Heart left ventricle (tissue), 16 donors: Measurements from ENCODE around the gene RCAN3. TPM values are rescaled to one million over a fixed set of nuclear protein-coding genes. Genes with fewer than 3 reads are reported as not detected.

Experiments
- ATAC-seq, 4 donors: fragments of 200-7000 bp; cut with Tn5 transposase; one replicate each; pipeline ENCODE4 v1.9.1; 2020 to 2022; ENCODE audit warnings: moderate library complexity in 4 of 4, mild to moderate bottlenecking in 3 of 4, moderate number of reproducible peaks in 1 of 4
- DNase-seq, 5 donors: peaks; one replicate each; pipeline ENCODE4 v3.0.0-alpha.2; 2020
- H3K27ac ChIP-seq, 12 donors: fragments of 200-600 bp; sonication (generic) in 4 of 12; one replicate each; pipeline versions ENCODE4 v1.5.0 to v1.8.0; 2016 to 2022; ENCODE audit warnings: mild to moderate bottlenecking in 2 of 12
- H3K27me3 ChIP-seq, 9 donors: fragments of 200-600 bp; sonication (generic) in 2 of 9; one replicate each; pipeline versions ENCODE4 v1.5.1 to v1.8.0; 2016 to 2022; ENCODE audit warnings: mild to moderate bottlenecking in 3 of 9
- H3K36me3 ChIP-seq, 9 donors: fragments of 200-600 bp; sonication (generic) in 2 of 9; one replicate each; pipeline versions ENCODE4 v1.5.0 to v1.8.0; 2018 to 2022; ENCODE audit warnings: mild to moderate bottlenecking in 2 of 9
- H3K4me1 ChIP-seq, 12 donors: fragments of 200-600 bp; sonication (generic) in 4 of 12; one replicate each; pipeline versions ENCODE4 v1.5.0 to v1.8.0; 2016 to 2022; ENCODE audit warnings: mild to moderate bottlenecking in 3 of 12
- H3K4me3 ChIP-seq, 12 donors: fragments of 200-600 bp; sonication (generic) in 4 of 12; one replicate each; pipeline versions ENCODE4 v1.5.0 to v1.8.0; 2017 to 2022; ENCODE audit warnings: mild to moderate bottlenecking in 9 of 12, moderate library complexity in 4 of 12
- H3K9me3 ChIP-seq, 12 donors: fragments of 200-600 bp; sonication (generic) in 4 of 12; one replicate each; pipeline versions ENCODE4 v1.5.0 to v1.8.0; 2016 to 2022; ENCODE audit warnings: mild to moderate bottlenecking in 1 of 12
- CTCF ChIP-seq, 12 donors: fragments of 200-600 bp; sonication (generic) in 4 of 12; IDR thresholded peaks; one replicate each; pipeline versions ENCODE4 v1.5.0 to v1.8.0; 2018 to 2022; ENCODE audit warnings: antibody characterized with exemption in 12 of 12, mild to moderate bottlenecking in 5 of 12
- POLR2A ChIP-seq, 2 donors: fragments of 450-650 bp; IDR thresholded peaks; one replicate each; pipeline ENCODE4 v1.6.1; 2017; ENCODE audit warnings: antibody characterized with exemption in 2 of 2, mild to moderate bottlenecking in 2 of 2, moderate library complexity in 2 of 2
- WGBS, 4 donors: extraction: QIAGEN DNeasy Blood & Tissue Kit in 2 of 4; methylation state at CpG; one replicate each; pipeline versions ENCODE4 v1.1.5 to v1.1.7; 2013 to 2018; 5-methylcytosine and 5-hydroxymethylcytosine counted together
- intact Hi-C, 10 donors: fragments of 100-400 bp; cut with DNase I; formaldehyde crosslinking; loops; one replicate each; pipeline versions ENCODE4 v1.11.1 to v1.14.2; 2022
- polyA plus RNA-seq, 2 donors: library from polyadenylated mRNA; stranded (reverse); fragments of 200-250 nt; gene quantifications; one replicate each; pipeline ENCODE4 v1.2.3, GENCODE V29; 2013
- total RNA-seq, 9 donors: library from RNA; depleted of rRNA in 2 of 9; stranded (reverse); fragments of >200 nt in 2 of 9; fragmentation: NEBNext Ultra II Directional in 3 of 9; extraction: Animal tissue kit (Norgen Biotek cat#: 25700) in 3 of 9; gene quantifications; one replicate each; pipeline versions ENCODE4 v1.1.0 to v1.2.4, GENCODE V29; 2016 to 2023
- donor health status: ischemic (EF 13 %, LVEDD 7.1; RV severe dilation, severe dysfunction).
- donor health status: healthy with polysubstance abuse.
- donor health status: DM: no; HTN: yes; CAD: no.
- donor health status: DM: no; HTN: no; CAD: no.
- donor health status: ischemic (EF 25% LVEDD 6.9; RV normal size, moderate dysfunction).
- donor health status: ischemic (EF 25% LVEDD 5.7; RV mildly dilated, moderate dysfunction).
- donor health status: healthy.
- donor health status: DM: yes; HTN: yes; CAD: no.
- donor health status: ischemic (EF 35%, LVEDD 5.7; RV mildly dilated, moderate dysfunction).
- donor health status: nonischemic (EF 11% LVEDD 7.7; RV severe dilation, severe dysfunction).
- donor health status: DM: yes; HTN: yes; CAD: no.
- donor health status: PGD.
- donor health status: ischemic (EF 29% LVEDD 5.4; RV normal size, mild dysfunction).
- donor health status: nonischemic (EF 23%, LVEDD 6.1; RV moderate dilation, normal function).

The RCAN3 gene
- total and polyA plus RNA-seq, 11 donors = 2.1 to 9.7 (median 5.9) TPM

- no peaks in the 10 kb centered on the region for H3K27me3 ChIP-seq
- H3K9me3 ChIP-seq = no peaks in the 10 kb centered on the region
- H3K27ac ChIP-seq = peak overlapping the region; percentile 76 to 93 (median 87)
- no peaks in the 10 kb centered on the region for H3K36me3 ChIP-seq
- TF ChIP-seq POLR2A (IDR thresholded peaks at IDR 0.05) (no peak), CTCF (IDR thresholded peaks at IDR 0.05) (no peak)
- intact Hi-C loops = loop anchor here in 6 of 10 donors (5.0 to 10.0 kb wide), 2 partner anchors 85 to 87 kb away; partner anchors contain the start of genes NIPAL3 (in 6 of the 6) and STPG1 (in 2 of the 6)
- H3K4me3 ChIP-seq = peak overlapping the region; percentile 66 to 95 (median 84)
- DNase-seq (peak; percentile 49 to 84 (median 64)), ATAC-seq (peak; percentile 48 to 82 (median 73))
- 1 to 2% (median 2%) methylated on average over 35 to 39 of the region's 39 CpGs for WGBS, 4 donors
- H3K4me1 ChIP-seq = peaks cover 0 to 35% (median 9%) of the 10 kb centered on the region in 12 donors
Observed at GRCh38 chr1:24502065-24502708, 449 bp upstream of the RCAN3 start.

DNA sequence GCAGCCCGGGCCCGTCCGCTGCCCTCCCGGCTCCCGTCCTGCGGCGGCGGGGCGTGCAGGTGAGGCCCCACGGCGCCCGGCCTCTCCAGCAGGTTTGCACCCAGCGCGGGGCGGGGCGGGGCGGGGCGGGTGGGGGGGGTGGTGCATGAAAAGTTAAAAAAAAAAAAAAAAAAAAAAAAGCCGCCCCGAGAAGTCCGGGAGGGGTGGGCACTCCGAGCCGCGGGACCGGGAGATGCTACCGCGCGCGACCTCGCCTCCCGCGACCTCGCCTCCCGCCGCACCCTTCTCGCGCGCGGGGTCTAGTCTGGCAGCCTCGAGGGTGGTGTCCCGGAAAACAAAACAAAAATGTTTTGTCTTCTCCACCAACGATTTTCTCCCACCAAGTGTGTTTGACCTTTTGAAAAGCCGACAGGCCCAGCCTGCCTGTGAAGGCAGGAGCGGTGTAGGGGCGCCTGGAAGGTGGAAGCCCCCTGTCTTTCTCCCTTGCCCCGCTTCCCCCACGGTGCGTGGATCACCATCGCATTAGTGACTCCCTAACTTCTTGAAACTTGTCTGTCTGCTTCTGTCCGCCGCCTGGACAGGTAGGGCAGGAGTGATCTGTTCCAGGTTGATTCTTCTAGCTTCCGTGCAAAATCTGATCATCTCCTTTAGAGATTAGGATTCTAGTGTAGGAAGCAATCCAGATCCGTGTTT is 569 bp downstream of the RCAN3 start:
- 5 to 8% (median 6%) methylated on average over 43 to 51 of the region's 53 CpGs for WGBS, 4 donors
- intact Hi-C loops = loop anchor here in 6 of 10 donors (5.0 to 10.0 kb wide), 2 partner anchors 86 to 88 kb away; partner anchors contain the start of genes NIPAL3 (in 6 of the 6) and STPG1 (in 2 of the 6)
- H3K9me3 ChIP-seq = no peaks in the 10 kb centered on the region
- ATAC-seq (no peak), DNase-seq (peak in 3 of 5 donors; percentile 24 to 28 (median 27))
- peak overlapping the region; percentile 30 to 93 (median 86) for H3K27ac ChIP-seq
- H3K4me1 ChIP-seq = peaks cover 0 to 35% (median 9%) of the 10 kb centered on the region in 12 donors
- H3K4me3 ChIP-seq = peak overlapping the region; percentile 66 to 95 (median 84)
- TF ChIP-seq POLR2A (IDR thresholded peaks at IDR 0.05) (no peak), CTCF (IDR thresholded peaks at IDR 0.05) (no peak)
- H3K27me3 ChIP-seq = no peaks in the 10 kb centered on the region
- no peaks in the 10 kb centered on the region for H3K36me3 ChIP-seq

- DNase-seq (no peak), ATAC-seq (no peak)
- 81 to 88% (median 84%) methylated on average over 7 of the region's 7 CpGs for WGBS, 4 donors
- intact Hi-C loops = loop anchor here in 6 of 10 donors (5.0 to 10.0 kb wide), 2 partner anchors 87 to 89 kb away; partner anchors contain the start of genes NIPAL3 (in 6 of the 6) and STPG1 (in 2 of the 6)
- Histone ChIP-seq H3K27ac (peak overlapping the region in 1 of 12 donors; percentile 71), H3K27me3 (no peaks in the 10 kb centered on the region), H3K4me1 (peaks cover 0 to 35% (median 9%) of the 10 kb centered on the region in 12 donors), H3K9me3 (no peaks in the 10 kb centered on the region), H3K36me3 (no peaks in the 10 kb centered on the region), H3K4me3 (peak overlapping the region in 7 of 12 donors; percentile 69 to 95 (median 86))
- no peak for TF ChIP-seq CTCF (IDR thresholded peaks at IDR 0.05)
Observed at GRCh38 chr1:24503870-24504523, 1.4 kb downstream of the RCAN3 start.
